Panc1 (cell line): ENCODE data around the gene POLDIP3. TPM values are rescaled to one million over a fixed set of nuclear protein-coding genes. Genes with fewer than 3 reads are reported as not detected.

ENCODE experiments used
- ATAC-seq: fragments of 200-7000 bp; cut with Tn5 transposase; 2 replicates; pipeline ENCODE4 v1.9.1; 2020; ENCODE audit warnings: mild to moderate bottlenecking, moderate library complexity
- BruUV-seq: library from RNA; stranded (reverse); fragments of 400-500 nt; replicated peaks from 2 replicates; lab custom pipeline; 2021; lab: Mats Ljungman, UMichigan
- CTCF ChIA-PET: fragments of 300-600 bp; sonication (Branson Sonifier 250); formaldehyde crosslinking; loops from one replicate; lab custom pipeline; 2022; ENCODE audit warnings: antibody characterized with exemption; lab: Charles Lee
- POLR2A ChIA-PET: fragments of 300-600 bp; sonication (Branson Sonifier 250); formaldehyde crosslinking; loops from one replicate; lab custom pipeline; 2022; ENCODE audit warnings: antibody characterized with exemption; lab: Charles Lee
- DNase-seq: peaks from one replicate; pipeline ENCODE4 v3.0.0-alpha.2; 2010; ENCODE audit warnings: low read depth, low spot score
- H3K27ac ChIP-seq: 2 replicates; pipeline ENCODE4 v1.5.1; 2011; ENCODE audit warnings: mild to moderate bottlenecking, low read length, inconsistent platforms
- H3K27me3 ChIP-seq: fragments of 200-500 bp; sonication (Bioruptor generic); 2 replicates; pipeline ENCODE4 v1.6.0; 2014; ENCODE audit warnings: low read length, inconsistent platforms; ENCODE audit not compliant: control insufficient read depth, insufficient read depth
- H3K36me3 ChIP-seq: fragments of 200-500 bp; sonication (Bioruptor generic); 2 replicates; pipeline ENCODE4 v1.5.1; 2014; ENCODE audit warnings: inconsistent platforms, mild to moderate bottlenecking, low read length, moderate library complexity; ENCODE audit not compliant: control insufficient read depth, insufficient read depth
- H3K4me1 ChIP-seq: 2 replicates; pipeline ENCODE4 v1.5.1; 2011; ENCODE audit warnings: inconsistent platforms, mild to moderate bottlenecking, low read length, moderate library complexity; ENCODE audit not compliant: control insufficient read depth, insufficient read depth
- H3K4me3 ChIP-seq, 2 experiments: 2 replicates each; pipeline ENCODE4 v1.5.1; 2011 to 2012; ENCODE audit warnings: low read depth in 2 of 2, low read length in 2 of 2, mild to moderate bottlenecking in 2 of 2, inconsistent platforms in 1 of 2, moderate library complexity in 1 of 2
- H3K9me3 ChIP-seq: fragments of 200-500 bp; sonication (Bioruptor generic); 2 replicates; pipeline ENCODE4 v1.5.1; 2014; ENCODE audit warnings: low read depth, mild to moderate bottlenecking, inconsistent platforms, low read length, moderate library complexity; ENCODE audit not compliant: control insufficient read depth, insufficient read depth
- CTCF ChIP-seq: fragments of 450-650 bp; IDR thresholded peaks from 2 replicates; pipeline ENCODE4 v1.5.1; 2017; ENCODE audit warnings: mild to moderate bottlenecking
- POLR2AphosphoS5 ChIP-seq: IDR thresholded peaks from 2 replicates; pipeline ENCODE4 v1.6.1; 2012; ENCODE audit warnings: mild to moderate bottlenecking, low read depth, low read length, moderate library complexity
- REST ChIP-seq, 2 experiments: IDR thresholded peaks; 2 replicates each; pipeline ENCODE4 v1.6.1; 2011 to 2012; ENCODE audit warnings: low read depth in 2 of 2, control low read depth in 1 of 2, low read length in 1 of 2, mild to moderate bottlenecking in 1 of 2, moderate library complexity in 1 of 2; ENCODE audit not compliant: insufficient read depth in 1 of 2
- SIN3A ChIP-seq: IDR thresholded peaks from 2 replicates; pipeline ENCODE4 v1.6.1; 2012; ENCODE audit warnings: low read depth, mild to moderate bottlenecking, low read length, moderate library complexity, borderline replicate concordance; ENCODE audit not compliant: insufficient read depth
- TCF7L2 ChIP-seq: IDR thresholded peaks from 2 replicates; pipeline ENCODE4 v1.6.1; 2011; ENCODE audit warnings: mild to moderate bottlenecking, low read depth, low read length, inconsistent platforms
- in situ Hi-C: cut with HindIII; loops from 2 replicates; pipeline ENCODE4 v1.10.0; 2016; ENCODE audit warnings: low sequenced_read_pairs, low pct_unique_long_range_greater_than_20kb
- intact Hi-C: fragments of 100-400 bp; cut with micrococcal nuclease; formaldehyde crosslinking; loops from one replicate; pipeline ENCODE4 v1.10.0; 2022; ENCODE audit not compliant: unreplicated experiment
- total RNA-seq: library from RNA; stranded (reverse); gene quantifications from one replicate; pipeline ENCODE4 v1.2.1, GENCODE V29; 2021; ENCODE audit not compliant: unreplicated experiment

POLDIP3 gene
- total RNA-seq, 1 experiment from 2014 or later: 46.6 TPM

- CTCF ChIA-PET: no interaction called here
- in situ Hi-C loops: no loop called here
Observed at GRCh38 chr22:42604403-42604802, 10.3 kb downstream of the POLDIP3 start.

GRCh38 chr22:42603427-42603826 is 11.3 kb downstream of the POLDIP3 start:
- CTCF ChIA-PET: no interaction called here
- POLR2A ChIA-PET: no interaction called here
- Histone ChIP-seq H3K27me3 (no peaks in the 10 kb centered on the region), H3K4me1 (peaks cover under 1% of the 10 kb centered on the region; the same call in 1 of the 2 replicates), H3K27ac (no peak overlapping the region), H3K9me3 (no peaks in the 10 kb centered on the region), H3K4me3 (no peak overlapping the region), H3K36me3 (peaks cover 12% of the 10 kb centered on the region; the same call in 1 of the 2 replicates)
- no peak for TF ChIP-seq SIN3A
- no peak for TF ChIP-seq TCF7L2
- TF ChIP-seq CTCF: no peak
- TF ChIP-seq REST (IDR thresholded peaks at IDR 0.05; ENCODE audit: insufficient read depth in 1 of 2, low read depth in 2 of 2, low read length in 1 of 2): no peak
- no peak for TF ChIP-seq POLR2AphosphoS5
- ATAC-seq: no peak
- in situ Hi-C loops (no loop called here), intact Hi-C loops (no loop called here)
- no peak for DNase-seq
- no TSS peak for BruUV-seq

More at GRCh38 chr22:42604403-42604802, 10.3 kb downstream of the POLDIP3 start:
- peaks cover 11% of the 10 kb centered on the region for H3K4me1 ChIP-seq
- no peaks in the 10 kb centered on the region for H3K9me3 ChIP-seq
- no peak for TF ChIP-seq REST (IDR thresholded peaks at IDR 0.05; ENCODE audit: insufficient read depth in 1 of 2, low read depth in 2 of 2, low read length in 1 of 2)
- TF ChIP-seq SIN3A: no peak
- no peak for TF ChIP-seq CTCF
- no peak for TF ChIP-seq TCF7L2
- no peak for TF ChIP-seq POLR2AphosphoS5
- H3K4me3 ChIP-seq: no peak overlapping the region
- H3K27ac ChIP-seq: no peak overlapping the region
- H3K27me3 ChIP-seq: no peaks in the 10 kb centered on the region
- POLR2A ChIA-PET: no interaction called here
- DNase-seq: no peak
- intact Hi-C loops: no loop called here
- peaks cover 12% of the 10 kb centered on the region; the same call in 1 of the 2 replicates for H3K36me3 ChIP-seq
- no peak for ATAC-seq
- BruUV-seq: no TSS peak
